IgD-negative memory B cell (primary cell): Measurements from ENCODE around the gene JCAD. TPM values are rescaled to one million over a fixed set of nuclear protein-coding genes. Genes with fewer than 3 reads are reported as not detected.

Experiments used
- H3K27ac Mint-ChIP-seq, 3 donors: one replicate each; pipeline ENCODE4 v1.8.0; 2020 to 2022; ENCODE audit warnings: mild to moderate bottlenecking in 3 of 3, mixed read lengths in 3 of 3, moderate library complexity in 1 of 3
- H3K27me3 Mint-ChIP-seq: one replicate; pipeline ENCODE4 v1.8.0; 2021; ENCODE audit warnings: mixed read lengths
- H3K36me3 Mint-ChIP-seq: one replicate; pipeline ENCODE4 v1.8.0; 2020; ENCODE audit warnings: mild to moderate bottlenecking, mixed read lengths
- H3K4me1 Mint-ChIP-seq, 3 donors: one replicate each; pipeline ENCODE4 v1.8.0; 2020 to 2022; ENCODE audit warnings: mixed read lengths in 3 of 3, mild to moderate bottlenecking in 1 of 3
- H3K4me3 Mint-ChIP-seq, 4 donors: one replicate each; pipeline ENCODE4 v1.8.0; 2020 to 2022; ENCODE audit warnings: mild to moderate bottlenecking in 4 of 4, mixed read lengths in 4 of 4, moderate library complexity in 3 of 4
- H3K9me3 Mint-ChIP-seq, 3 donors: one replicate each; pipeline ENCODE4 v1.8.0; 2020 to 2021; ENCODE audit warnings: mixed read lengths in 3 of 3, mild to moderate bottlenecking in 1 of 3
- polyA plus RNA-seq: library from polyadenylated mRNA; unstranded; fragments of 300-500 nt; fragmentation: Illumina TruSeq; gene quantifications from one replicate; pipeline ENCODE4 v1.2.3, GENCODE V29; 2021

Gene JCAD
- polyA plus RNA-seq, 1 donor from 2014 or later: not detected

DNA sequence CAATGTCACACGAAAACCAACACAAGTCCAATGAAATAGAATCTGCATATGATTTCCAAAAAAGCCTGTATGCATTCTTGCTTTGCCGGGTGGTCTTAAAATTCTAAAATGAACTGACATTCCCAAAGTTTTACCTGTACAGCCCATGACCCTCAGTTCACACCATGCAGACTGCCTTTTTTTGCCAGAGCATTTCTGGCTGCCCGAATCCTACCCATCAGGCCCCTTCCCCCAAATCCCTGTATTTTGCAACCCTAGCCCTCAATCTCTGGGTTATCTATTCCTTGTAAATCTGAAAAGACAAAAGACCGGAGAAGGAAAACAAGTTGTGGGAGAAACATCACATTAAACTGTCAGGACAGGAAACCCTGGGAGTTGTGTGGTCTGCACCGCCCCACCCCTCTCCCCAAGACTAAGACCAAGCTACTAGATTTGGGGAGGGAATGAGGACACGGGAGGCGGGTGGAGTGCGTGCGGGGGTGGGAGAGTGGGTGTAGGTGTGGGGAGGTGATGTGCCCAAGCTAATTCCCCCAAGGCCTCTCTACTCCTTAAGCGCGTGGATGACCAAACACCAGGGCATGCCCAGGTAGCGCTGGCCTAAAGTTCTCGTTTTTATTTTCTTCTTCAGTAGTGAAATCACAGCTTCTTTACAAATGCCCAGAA is 1.4 kb downstream of the JCAD start:
- no peaks in the 10 kb centered on the region for H3K36me3 Mint-ChIP-seq
- no peak overlapping the region for H3K27ac Mint-ChIP-seq
- peaks cover 39% of the 10 kb centered on the region for H3K27me3 Mint-ChIP-seq
- H3K4me3 Mint-ChIP-seq: peak overlapping the region in 3 of 4 donors; percentile 38 to 84 (median 76)
- H3K4me1 Mint-ChIP-seq: peaks cover 3 to 5% (median 4%) of the 10 kb centered on the region in 3 donors
- H3K9me3 Mint-ChIP-seq: no peaks in the 10 kb centered on the region

DNA sequence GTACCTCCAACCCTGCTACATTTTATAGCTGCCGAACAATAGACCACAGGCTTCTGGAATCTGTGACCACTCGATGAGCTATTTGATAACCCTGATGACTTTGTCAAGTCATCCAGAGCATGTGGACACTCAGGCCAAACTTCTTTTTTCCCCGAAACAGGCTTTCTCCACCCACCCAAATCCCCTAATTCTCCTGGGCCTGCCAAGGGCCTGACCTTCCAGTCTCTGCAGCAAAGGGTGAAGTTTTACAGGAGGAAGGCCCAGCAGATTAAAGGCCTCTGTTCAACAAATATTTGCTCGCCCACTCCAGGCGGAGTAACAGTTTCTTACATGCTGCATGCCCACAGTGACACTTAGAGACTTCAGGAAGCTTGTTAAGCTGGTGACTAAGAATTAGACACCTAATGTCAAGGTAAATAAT is 2.0 kb downstream of the JCAD start:
- H3K9me3 Mint-ChIP-seq: no peaks in the 10 kb centered on the region
- peaks cover 36% of the 10 kb centered on the region for H3K27me3 Mint-ChIP-seq
- peaks cover 3 to 5% (median 4%) of the 10 kb centered on the region in 3 donors for H3K4me1 Mint-ChIP-seq
- H3K36me3 Mint-ChIP-seq: no peaks in the 10 kb centered on the region
- H3K27ac Mint-ChIP-seq: no peak overlapping the region
- peak overlapping the region in 1 of 4 donors; percentile 25 for H3K4me3 Mint-ChIP-seq

DNA sequence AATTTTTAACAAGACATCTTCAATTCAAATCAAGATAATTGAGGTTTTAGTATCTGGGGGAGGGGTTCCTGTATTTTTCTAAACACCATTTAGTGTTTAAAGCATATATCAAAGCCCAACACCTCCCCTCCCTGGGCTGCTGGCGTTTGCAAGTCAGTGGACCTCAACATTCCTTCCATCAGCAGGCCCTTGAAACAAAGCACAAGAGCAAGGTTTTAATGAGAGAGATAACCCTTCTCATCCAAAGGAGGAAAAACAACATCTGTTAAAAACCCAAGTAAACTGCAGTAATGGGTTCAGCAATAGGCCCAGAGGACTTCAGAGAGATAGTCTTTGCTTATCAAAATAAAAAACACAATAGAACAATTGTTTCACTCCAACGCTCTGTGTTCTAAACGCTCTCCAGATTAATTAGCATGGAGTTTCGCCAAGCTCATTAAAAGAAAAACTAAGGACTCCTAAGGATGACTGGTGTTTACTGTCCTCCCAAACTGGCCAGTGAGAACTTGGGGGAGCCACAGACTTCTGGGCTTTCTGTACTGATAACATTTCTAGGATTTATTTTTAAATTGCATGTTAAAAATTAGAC is 2.5 kb downstream of the JCAD start:
- peaks cover 3 to 5% (median 4%) of the 10 kb centered on the region in 3 donors for H3K4me1 Mint-ChIP-seq
- no peak overlapping the region for H3K4me3 Mint-ChIP-seq
- no peak overlapping the region for H3K27ac Mint-ChIP-seq
- no peaks in the 10 kb centered on the region for H3K9me3 Mint-ChIP-seq
- H3K36me3 Mint-ChIP-seq: no peaks in the 10 kb centered on the region
- peaks cover 33% of the 10 kb centered on the region for H3K27me3 Mint-ChIP-seq

DNA sequence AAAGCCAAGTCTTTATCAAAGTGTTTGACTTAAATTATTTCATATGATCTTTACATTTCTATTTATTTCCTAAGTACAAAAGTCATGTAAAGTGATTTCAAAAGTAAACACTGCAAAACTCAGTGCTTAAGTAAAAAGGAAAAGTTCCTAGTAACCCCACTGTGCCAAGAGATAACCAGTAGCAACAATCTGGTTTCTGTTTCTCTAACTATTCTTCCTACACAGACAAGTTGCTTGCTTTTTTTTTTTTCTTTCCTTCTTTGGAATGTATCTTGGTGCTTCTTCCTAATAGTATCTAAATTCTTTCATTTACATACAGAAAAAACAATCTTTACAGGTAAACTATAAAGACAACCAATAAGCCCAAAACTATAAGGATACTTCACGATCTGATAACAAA is 3.1 kb downstream of the JCAD start:
- H3K9me3 Mint-ChIP-seq: no peaks in the 10 kb centered on the region
- peaks cover 3 to 5% (median 4%) of the 10 kb centered on the region in 3 donors for H3K4me1 Mint-ChIP-seq
- no peak overlapping the region for H3K4me3 Mint-ChIP-seq
- H3K27ac Mint-ChIP-seq: no peak overlapping the region
- peaks cover 31% of the 10 kb centered on the region for H3K27me3 Mint-ChIP-seq
- H3K36me3 Mint-ChIP-seq: no peaks in the 10 kb centered on the region

DNA sequence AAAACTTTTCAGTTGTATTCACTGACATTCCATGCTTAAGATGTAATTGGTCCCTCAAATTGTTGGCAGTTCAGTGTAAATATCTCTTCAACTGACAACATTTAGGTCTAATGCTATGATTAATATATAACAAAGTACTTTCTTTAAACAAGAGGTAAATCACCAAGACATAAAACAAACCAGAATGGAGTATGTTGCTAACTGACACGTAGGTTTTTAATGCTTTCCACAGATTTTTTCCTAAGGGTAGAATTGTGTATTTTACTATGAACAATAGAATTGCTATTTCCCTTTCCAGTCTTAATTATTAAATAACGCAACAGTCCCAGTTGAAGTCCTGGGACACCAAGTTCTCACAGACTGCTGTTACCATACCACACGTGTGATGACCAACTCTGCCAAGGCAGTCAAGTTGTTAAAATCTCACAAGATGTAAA is 4.1 kb downstream of the JCAD start:
- H3K9me3 Mint-ChIP-seq: no peaks in the 10 kb centered on the region
- peaks cover 23% of the 10 kb centered on the region for H3K27me3 Mint-ChIP-seq
- no peak overlapping the region for H3K27ac Mint-ChIP-seq
- no peak overlapping the region for H3K4me3 Mint-ChIP-seq
- peaks cover 3 to 5% (median 4%) of the 10 kb centered on the region in 3 donors for H3K4me1 Mint-ChIP-seq
- no peaks in the 10 kb centered on the region for H3K36me3 Mint-ChIP-seq

DNA sequence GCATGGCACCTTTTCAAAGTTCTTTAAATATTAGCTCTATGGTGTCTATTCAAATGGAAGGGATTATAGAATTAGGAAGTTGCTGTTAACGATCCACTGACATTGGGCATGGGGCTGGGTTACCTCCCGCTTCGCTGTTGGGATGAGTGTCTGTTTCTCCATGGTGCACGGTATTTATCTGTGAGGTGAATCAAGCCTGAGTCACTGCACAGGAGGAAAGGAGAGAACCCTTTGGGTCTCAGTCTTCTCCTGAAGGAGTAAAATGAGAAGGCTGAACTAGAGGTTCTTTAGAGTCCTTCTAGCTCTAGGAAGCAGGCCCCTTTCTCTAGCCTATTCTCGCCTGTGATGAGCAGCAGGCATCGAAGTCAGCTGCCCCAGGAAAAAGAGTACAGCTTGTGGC is 7.3 kb downstream of the JCAD start:
- Mint-ChIP-seq H3K27ac (no peak overlapping the region), H3K4me3 (no peak overlapping the region), H3K36me3 (no peaks in the 10 kb centered on the region), H3K27me3 (peaks cover 27% of the 10 kb centered on the region), H3K9me3 (no peaks in the 10 kb centered on the region), H3K4me1 (peaks cover 5 to 17% (median 10%) of the 10 kb centered on the region in 3 donors)

DNA sequence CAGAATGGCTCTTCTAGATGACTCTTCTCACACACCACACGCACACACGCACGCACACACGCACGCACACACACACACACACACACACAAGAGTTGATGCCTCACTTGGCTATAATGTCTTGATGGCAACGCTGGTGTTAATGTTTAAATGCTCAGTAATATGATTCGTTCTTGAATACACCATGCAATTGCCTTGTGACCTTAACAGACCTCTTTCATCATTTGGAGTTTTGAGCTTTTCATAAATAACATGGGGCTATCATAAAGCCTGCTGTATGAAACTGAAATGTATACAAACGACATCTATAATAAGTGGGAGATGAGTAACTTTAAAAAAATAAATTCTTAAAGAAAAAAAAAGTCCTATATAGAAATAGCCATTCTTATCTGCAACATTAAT is 8.2 kb downstream of the JCAD start:
- H3K4me1 Mint-ChIP-seq: peaks cover 5 to 17% (median 10%) of the 10 kb centered on the region in 3 donors

DNA sequence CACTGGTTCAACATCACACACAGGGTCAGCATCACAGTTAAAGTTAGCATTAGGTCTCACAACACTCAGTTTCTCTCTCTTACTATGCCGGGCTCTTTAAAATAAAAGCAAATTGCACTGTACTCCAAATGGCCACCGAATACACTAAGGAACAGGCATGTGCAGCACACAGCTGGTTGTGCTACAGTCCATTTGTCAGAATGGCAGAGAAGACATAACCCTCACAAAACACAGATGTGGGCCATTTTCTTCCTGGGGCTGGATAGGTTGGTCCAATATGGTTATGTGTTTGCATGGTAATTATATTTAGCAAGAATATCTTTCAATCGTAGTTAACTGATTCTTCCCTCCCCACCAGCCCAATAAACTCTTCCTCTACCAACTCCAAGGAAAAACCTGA is 9.0 kb downstream of the JCAD start:
- no peak overlapping the region for H3K4me3 Mint-ChIP-seq
- peaks cover 35% of the 10 kb centered on the region for H3K27me3 Mint-ChIP-seq
- peaks cover 5 to 17% (median 10%) of the 10 kb centered on the region in 3 donors for H3K4me1 Mint-ChIP-seq
- H3K27ac Mint-ChIP-seq: no peak overlapping the region
- no peaks in the 10 kb centered on the region for H3K36me3 Mint-ChIP-seq
- H3K9me3 Mint-ChIP-seq: no peaks in the 10 kb centered on the region

More for the DNA sequence above, 8.2 kb downstream of the JCAD start:
- H3K4me3 Mint-ChIP-seq: no peak overlapping the region
- H3K36me3 Mint-ChIP-seq: no peaks in the 10 kb centered on the region
- peaks cover 30% of the 10 kb centered on the region for H3K27me3 Mint-ChIP-seq
- no peaks in the 10 kb centered on the region for H3K9me3 Mint-ChIP-seq
- no peak overlapping the region for H3K27ac Mint-ChIP-seq

DNA sequence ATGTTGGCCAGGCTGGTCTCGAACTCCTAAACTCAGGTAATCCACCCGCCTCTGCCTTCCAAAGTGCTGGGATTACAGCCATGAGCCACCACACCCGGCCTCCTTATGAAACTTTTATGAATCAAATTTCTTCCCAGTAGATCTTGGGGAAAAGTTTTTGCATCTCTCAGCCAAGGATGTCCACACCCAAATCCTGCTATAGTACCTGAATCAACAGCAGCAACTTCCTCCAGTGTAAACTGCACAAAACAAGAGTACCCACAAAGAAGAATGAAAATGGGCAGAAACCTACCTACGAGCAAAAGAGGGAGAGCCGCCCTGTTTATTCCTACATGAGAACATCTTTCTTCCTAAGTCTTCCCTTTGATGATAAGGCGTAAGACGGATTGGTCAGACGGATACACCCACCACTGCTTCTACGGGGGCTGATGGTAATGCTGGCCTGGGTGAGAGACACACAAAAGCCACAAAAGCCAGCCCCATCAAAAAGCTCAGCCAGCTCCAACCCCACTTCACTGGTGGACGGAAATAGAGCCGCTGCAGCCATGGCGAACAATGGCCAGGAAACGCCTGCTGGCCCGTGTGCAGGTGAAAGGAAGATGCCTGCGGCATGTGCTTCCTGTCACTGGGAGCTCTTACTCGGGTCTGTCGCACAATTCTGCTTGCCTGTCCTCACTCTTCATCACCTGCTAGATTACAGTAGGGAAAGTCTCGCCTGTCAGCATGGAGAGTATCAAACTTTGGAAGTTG is 10.4 kb downstream of the JCAD start:
- Mint-ChIP-seq H3K36me3 (no peaks in the 10 kb centered on the region), H3K4me1 (peaks cover 5 to 17% (median 10%) of the 10 kb centered on the region in 3 donors), H3K27me3 (peaks cover 38% of the 10 kb centered on the region), H3K9me3 (no peaks in the 10 kb centered on the region), H3K4me3 (no peak overlapping the region), H3K27ac (no peak overlapping the region)

DNA sequence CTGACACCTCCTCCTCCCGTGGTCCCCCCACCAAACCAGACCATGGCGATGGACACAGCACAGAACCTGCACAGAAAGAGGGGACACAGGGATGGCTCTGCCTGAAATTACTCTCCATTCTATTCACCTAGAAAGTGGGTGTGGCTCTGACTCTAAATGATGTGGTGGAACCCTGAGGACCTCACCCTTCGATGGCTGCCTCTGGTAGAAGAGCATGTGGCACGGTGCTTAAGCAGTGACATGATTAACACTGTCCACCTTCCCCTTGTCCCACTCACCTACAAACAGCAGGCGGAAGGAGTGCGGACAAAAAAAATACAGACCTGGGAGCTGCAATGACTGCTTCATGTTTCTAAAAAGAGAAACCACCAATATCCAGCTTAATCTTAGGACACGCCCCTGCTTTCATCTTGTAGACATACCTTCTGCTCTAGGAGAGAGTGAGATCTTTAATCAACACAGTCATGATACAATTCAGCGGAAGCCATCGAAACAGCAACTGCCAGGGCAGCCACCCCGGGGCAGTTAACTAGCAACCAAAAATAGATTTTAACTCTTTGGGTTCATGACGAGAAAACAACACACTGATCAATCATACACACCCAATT is 11.4 kb downstream of the JCAD start:
- H3K4me1 Mint-ChIP-seq: peaks cover 5 to 17% (median 10%) of the 10 kb centered on the region in 3 donors
- no peaks in the 10 kb centered on the region for H3K9me3 Mint-ChIP-seq
- peak overlapping the region in 2 of 4 donors; percentile 38 to 80 for H3K4me3 Mint-ChIP-seq
- peak overlapping the region in 1 of 3 donors; percentile 48 for H3K27ac Mint-ChIP-seq
- no peaks in the 10 kb centered on the region for H3K36me3 Mint-ChIP-seq
- peaks cover 38% of the 10 kb centered on the region for H3K27me3 Mint-ChIP-seq

DNA sequence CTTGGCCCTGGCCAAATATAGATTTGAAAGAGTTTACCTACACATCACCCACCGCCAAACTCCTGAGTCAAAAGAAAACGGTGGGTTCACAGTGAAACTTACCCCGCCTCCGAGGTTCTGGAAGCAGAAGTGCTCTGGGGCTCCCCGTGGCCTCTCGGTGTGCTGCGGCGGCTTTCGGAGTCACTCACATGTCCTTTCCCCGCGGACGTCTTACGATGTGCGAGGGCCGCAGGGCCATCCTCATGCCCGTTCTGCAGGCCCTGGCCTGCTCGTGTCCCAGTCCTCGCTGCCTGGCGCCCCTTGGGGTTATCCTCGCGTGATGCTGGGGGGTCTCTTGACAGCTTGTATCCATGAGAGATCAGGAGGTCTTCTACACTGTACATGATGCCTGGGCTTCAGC is 12.0 kb downstream of the JCAD start:
- Mint-ChIP-seq H3K4me1 (peaks cover 5 to 17% (median 10%) of the 10 kb centered on the region in 3 donors), H3K4me3 (peak overlapping the region in 3 of 4 donors; percentile 39 to 80 (median 58)), H3K36me3 (no peaks in the 10 kb centered on the region), H3K27ac (no peak overlapping the region), H3K27me3 (peaks cover 38% of the 10 kb centered on the region), H3K9me3 (no peaks in the 10 kb centered on the region)

DNA sequence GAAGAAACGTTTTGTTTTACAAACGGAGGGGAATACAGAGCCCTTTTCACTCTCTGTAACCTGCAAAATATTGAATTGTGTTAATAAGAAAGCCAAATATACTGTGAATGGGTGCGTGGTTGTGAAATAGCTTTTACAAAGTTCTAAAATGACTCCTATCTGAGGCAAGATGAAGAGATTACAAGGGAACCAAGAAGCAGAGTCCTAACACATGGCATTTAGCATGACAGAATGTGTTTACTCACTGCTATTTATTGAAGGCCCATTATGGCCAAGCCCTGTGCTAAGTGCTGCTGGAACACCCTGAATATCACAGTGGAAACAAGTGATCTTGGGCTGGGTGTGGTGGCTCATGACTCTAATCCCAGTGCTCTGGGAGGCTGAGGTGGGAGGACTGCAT is 12.9 kb downstream of the JCAD start:
- no peaks in the 10 kb centered on the region for H3K9me3 Mint-ChIP-seq
- peak overlapping the region in 1 of 4 donors; percentile 35 for H3K4me3 Mint-ChIP-seq
- H3K36me3 Mint-ChIP-seq: no peaks in the 10 kb centered on the region
- H3K4me1 Mint-ChIP-seq: peaks cover 5 to 17% (median 10%) of the 10 kb centered on the region in 3 donors
- peaks cover 38% of the 10 kb centered on the region for H3K27me3 Mint-ChIP-seq
- no peak overlapping the region for H3K27ac Mint-ChIP-seq

DNA sequence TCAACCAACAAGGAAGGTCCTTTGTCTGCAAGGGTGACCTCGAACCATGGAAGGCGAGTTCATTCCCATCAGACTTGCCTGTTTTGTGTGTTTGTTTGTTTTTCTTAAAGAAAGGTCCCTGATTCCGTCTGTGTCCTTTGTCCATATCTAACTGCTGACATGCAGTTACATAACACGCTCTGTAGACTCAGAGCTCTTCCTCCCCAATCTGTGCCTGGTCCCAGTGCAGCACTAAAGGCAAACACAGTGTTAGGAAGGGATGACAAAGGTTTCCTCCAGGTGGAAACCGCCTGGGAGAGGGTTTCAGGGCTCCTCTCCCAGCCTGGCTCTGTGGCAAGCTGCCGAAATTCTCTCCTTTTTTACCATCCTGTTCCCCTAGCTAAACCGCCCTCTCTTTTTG is 13.4 kb downstream of the JCAD start:
- Mint-ChIP-seq H3K4me3 (peak overlapping the region in 1 of 4 donors; percentile 35), H3K36me3 (no peaks in the 10 kb centered on the region), H3K9me3 (no peaks in the 10 kb centered on the region), H3K27ac (no peak overlapping the region), H3K4me1 (peaks cover 5 to 17% (median 10%) of the 10 kb centered on the region in 3 donors), H3K27me3 (peaks cover 38% of the 10 kb centered on the region)

DNA sequence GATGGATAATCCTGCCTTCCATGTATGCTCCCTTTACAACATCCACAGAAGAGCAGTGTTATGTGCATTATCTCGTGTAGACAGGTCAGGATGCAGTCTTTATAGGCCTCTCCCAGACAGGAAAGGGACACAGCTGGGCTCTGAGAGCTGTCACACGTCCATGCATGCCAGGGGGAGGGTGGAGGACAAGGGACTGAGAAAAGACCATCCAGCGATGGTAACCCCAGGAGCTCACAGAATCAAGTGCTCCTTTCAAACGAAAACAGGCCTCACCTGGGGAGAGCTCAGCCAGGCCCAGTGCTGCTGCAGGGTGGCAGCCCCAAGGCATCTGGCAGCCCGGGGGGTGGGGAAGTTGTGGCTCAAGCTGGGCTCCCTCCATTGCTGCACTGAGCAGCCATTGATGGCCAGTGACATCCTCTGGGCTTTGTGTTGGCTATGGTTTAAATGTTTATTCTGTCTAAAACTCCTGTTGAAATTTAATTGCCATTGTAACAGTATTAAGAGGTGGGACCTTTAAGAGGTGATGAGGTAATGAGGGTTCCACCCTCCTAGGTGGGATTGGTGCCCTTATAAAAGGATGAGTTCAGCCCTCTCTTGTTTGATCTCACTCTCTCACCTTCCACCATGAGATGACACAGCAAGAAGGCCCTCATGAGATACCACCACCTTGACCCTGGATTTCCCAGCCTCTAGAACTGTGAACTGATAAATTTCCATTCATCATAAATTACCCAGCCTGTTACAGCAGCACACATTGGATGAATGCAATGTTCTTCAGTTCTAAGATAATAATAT is 15.7 kb downstream of the JCAD start:
- peaks cover 31% of the 10 kb centered on the region for H3K27me3 Mint-ChIP-seq
- H3K36me3 Mint-ChIP-seq: peaks cover 3% of the 10 kb centered on the region
- H3K4me3 Mint-ChIP-seq: no peak overlapping the region
- H3K4me1 Mint-ChIP-seq: peaks cover 5 to 9% (median 6%) of the 10 kb centered on the region in 3 donors
- no peak overlapping the region for H3K27ac Mint-ChIP-seq
- no peaks in the 10 kb centered on the region for H3K9me3 Mint-ChIP-seq
